Ishikawa (cell line): ENCODE data around the gene PIP4K2A.

Source experiments
- CEBPB ChIP-seq: IDR thresholded peaks from 2 replicates; pipeline ENCODE4 v1.6.1; 2012
- CREB1 ChIP-seq: IDR thresholded peaks from 2 replicates; pipeline ENCODE4 v1.6.1; 2012; ENCODE audit warnings: low read depth
- EGR1 ChIP-seq: IDR thresholded peaks from 2 replicates; pipeline ENCODE4 v1.6.1; 2012
- EP300 ChIP-seq: IDR thresholded peaks from 2 replicates; pipeline ENCODE4 v1.6.1; 2012; ENCODE audit warnings: borderline replicate concordance
- FOXM1 ChIP-seq: IDR thresholded peaks from 2 replicates; pipeline ENCODE4 v1.6.1; 2012; ENCODE audit warnings: low read depth, borderline replicate concordance
- MAX ChIP-seq: IDR thresholded peaks from 2 replicates; pipeline ENCODE4 v1.6.1; 2012
- NFIC ChIP-seq: IDR thresholded peaks from 2 replicates; pipeline ENCODE4 v1.6.1; 2012
- RAD21 ChIP-seq: IDR thresholded peaks from 2 replicates; pipeline ENCODE4 v1.6.1; 2012; ENCODE audit warnings: low read depth
- REST ChIP-seq: IDR thresholded peaks from 2 replicates; pipeline ENCODE4 v1.6.1; 2012; ENCODE audit warnings: low read depth, mild to moderate bottlenecking
- TAF1 ChIP-seq: IDR thresholded peaks from 2 replicates; pipeline ENCODE4 v1.6.1; 2012; ENCODE audit warnings: low read depth, mild to moderate bottlenecking
- TCF12 ChIP-seq: IDR thresholded peaks from 2 replicates; pipeline ENCODE4 v1.6.1; 2012; ENCODE audit warnings: low read depth
- TEAD4 ChIP-seq: IDR thresholded peaks from 2 replicates; pipeline ENCODE4 v1.6.1; 2012
- YY1 ChIP-seq: IDR thresholded peaks from 2 replicates; pipeline ENCODE4 v1.6.1; 2012; ENCODE audit warnings: low read depth
- ZBTB7A ChIP-seq: IDR thresholded peaks from 2 replicates; pipeline ENCODE4 v1.6.1; 2012; ENCODE audit warnings: low read depth
- TF ChIP-seq, protein P1 (sequence below): IDR thresholded peaks from 2 replicates; pipeline ENCODE4 v1.6.1; 2012

PIP4K2A gene

DNA sequence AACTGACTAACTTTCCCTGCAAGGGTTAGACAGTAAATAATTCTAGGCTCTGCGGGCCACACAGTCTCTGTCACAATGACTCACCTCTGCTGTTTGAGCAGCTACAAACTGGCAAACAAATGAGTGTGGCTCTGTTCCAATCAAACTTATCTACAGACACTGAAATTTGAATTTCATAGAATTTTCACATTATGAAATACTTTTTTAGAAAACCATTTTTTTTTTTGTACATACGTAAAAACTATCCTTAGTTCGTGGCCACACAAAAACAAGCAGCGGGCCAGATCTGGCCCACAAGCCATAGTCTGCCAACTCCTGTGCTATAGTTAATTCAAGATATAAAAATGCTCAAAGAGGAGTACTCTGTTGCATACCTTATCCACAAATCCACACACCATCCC, 32.6 kb downstream of the PIP4K2A start:
- TF ChIP-seq REST, result no peak
- TF ChIP-seq, protein P1, sequence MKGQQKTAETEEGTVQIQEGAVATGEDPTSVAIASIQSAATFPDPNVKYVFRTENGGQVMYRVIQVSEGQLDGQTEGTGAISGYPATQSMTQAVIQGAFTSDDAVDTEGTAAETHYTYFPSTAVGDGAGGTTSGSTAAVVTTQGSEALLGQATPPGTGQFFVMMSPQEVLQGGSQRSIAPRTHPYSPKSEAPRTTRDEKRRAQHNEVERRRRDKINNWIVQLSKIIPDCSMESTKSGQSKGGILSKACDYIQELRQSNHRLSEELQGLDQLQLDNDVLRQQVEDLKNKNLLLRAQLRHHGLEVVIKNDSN, result no peak
- no peak for TF ChIP-seq TAF1
- TF ChIP-seq EP300, result no peak
- no peak for TF ChIP-seq CREB1
- TF ChIP-seq YY1, result no peak
- TF ChIP-seq CEBPB, result no peak
- TF ChIP-seq EGR1, result no peak
- no peak for TF ChIP-seq MAX
- no peak for TF ChIP-seq TEAD4

DNA sequence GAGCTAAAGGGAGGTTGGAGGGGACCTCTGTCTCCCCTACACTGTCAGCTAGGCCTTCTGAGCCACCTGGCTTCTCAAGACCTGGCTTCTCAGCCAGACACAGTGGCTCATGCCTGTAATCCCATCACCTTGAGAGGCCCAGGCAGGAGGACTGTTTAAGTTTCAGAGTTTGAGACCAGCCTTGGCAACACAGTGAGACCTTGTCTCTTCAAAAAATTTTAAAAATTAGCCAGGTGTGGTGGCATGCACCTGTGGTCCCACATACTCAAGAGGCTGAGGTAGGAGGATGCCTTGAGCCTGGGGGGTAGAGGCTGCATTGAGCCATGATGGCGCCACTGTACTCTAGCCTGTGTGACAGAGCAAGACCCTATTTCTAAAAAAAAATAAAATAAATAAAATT, 33.1 kb downstream of the PIP4K2A start:
- no peak for TF ChIP-seq CEBPB
- no peak for TF ChIP-seq CREB1
- TF ChIP-seq YY1, result no peak
- no peak for TF ChIP-seq EP300
- TF ChIP-seq TAF1, result no peak
- TF ChIP-seq REST, result no peak
- TF ChIP-seq EGR1, result no peak
- TF ChIP-seq RAD21, result no peak

GRCh38 chr10:22679608-22680007, 34.8 kb downstream of the PIP4K2A start:
- TF ChIP-seq TEAD4 (no peak), EGR1 (no peak), ZBTB7A (no peak), EP300 (no peak), RAD21 (no peak), NFIC (no peak), REST (no peak), TAF1 (no peak), FOXM1 (no peak), MAX (no peak), CREB1 (no peak), YY1 (no peak)
- TF ChIP-seq, protein P1, result no peak

DNA sequence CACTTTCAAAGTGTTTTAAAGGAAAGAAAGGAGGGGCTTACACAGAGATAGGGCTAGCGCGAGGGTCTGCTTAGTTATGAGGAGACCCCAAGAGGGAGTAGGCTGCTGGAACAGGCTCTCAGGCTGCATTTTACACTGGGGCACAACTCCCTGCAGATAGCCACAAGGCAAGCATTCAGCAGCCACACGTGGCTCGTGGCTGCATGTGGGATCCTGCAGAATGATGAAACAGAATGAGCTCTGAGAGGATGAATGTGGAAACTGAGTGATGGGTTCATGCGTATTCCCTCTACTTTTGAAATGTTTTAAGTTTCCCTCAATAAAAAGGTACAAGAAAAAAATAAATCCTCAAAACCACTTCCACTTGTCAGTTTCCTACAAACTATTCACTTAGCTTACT, 37.0 kb downstream of the PIP4K2A start:
- TF ChIP-seq CREB1 (no peak), REST (no peak), YY1 (no peak), RAD21 (no peak), ZBTB7A (no peak), TCF12 (no peak)
